ENCODE data around the gene CPSF4L.

DNA sequence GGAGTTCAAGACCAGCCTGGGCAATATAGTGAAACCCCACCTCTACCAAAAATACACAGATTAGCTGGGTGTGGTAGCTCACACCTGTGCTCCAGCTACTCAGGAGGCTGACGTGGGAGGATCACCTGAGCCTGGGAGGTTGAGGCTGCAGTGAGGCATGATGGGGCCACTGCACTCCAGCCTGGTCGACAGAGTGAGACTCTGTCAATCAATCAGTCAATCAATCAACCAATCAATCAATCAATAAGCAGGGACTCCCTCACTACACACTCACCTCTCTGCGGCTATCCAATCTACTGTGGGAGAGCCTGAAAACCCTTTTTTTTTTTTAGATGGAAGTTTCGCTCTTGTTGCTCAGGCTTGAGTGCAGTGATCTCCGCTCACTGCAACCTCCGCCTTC, 31.6 kb downstream of the CPSF4L start:
- TF ChIP-seq, protein P1, sequence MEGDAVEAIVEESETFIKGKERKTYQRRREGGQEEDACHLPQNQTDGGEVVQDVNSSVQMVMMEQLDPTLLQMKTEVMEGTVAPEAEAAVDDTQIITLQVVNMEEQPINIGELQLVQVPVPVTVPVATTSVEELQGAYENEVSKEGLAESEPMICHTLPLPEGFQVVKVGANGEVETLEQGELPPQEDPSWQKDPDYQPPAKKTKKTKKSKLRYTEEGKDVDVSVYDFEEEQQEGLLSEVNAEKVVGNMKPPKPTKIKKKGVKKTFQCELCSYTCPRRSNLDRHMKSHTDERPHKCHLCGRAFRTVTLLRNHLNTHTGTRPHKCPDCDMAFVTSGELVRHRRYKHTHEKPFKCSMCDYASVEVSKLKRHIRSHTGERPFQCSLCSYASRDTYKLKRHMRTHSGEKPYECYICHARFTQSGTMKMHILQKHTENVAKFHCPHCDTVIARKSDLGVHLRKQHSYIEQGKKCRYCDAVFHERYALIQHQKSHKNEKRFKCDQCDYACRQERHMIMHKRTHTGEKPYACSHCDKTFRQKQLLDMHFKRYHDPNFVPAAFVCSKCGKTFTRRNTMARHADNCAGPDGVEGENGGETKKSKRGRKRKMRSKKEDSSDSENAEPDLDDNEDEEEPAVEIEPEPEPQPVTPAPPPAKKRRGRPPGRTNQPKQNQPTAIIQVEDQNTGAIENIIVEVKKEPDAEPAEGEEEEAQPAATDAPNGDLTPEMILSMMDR (conservative IDR thresholded peaks at IDR 0.05; ENCODE audit: low read length) = no peak
- no peak for TF ChIP-seq EZH2phosphoT487 (IDR thresholded peaks at IDR 0.05; ENCODE audit: borderline replicate concordance, low read depth, low read length)

All from OCI-LY7 (cell line).